ENCODE measurements around the gene ARF5. TPM values are rescaled to one million over a fixed set of nuclear protein-coding genes. Genes with fewer than 3 reads are reported as not detected.

Gene ARF5
- total RNA-seq, 1 experiment from 2014 or later, result 210 TPM

DNA sequence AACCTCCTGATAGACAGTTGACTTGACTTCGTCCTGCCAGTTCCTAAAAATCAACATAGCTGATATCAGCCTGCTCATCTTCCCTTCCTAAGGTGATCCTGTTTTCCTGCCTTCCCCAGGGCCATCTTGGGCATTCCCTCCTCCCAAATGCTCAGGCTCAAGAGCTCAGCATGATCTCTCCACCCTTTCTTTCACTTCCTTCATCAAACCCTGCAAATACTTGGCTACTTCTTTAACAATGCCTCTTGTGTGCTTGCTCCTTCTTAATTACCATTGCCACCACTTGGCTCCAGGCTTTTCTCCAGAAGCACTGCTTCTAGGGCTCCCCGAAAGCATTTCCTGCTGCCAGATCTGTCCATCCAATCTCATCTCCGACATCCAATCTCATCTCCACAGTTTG, 12.7 kb downstream of the ARF5 start:
- H3K36me3 ChIP-seq (replicated peaks; ENCODE audit: control insufficient read depth, insufficient read depth, low read length), result no peaks in the 10 kb centered on the region
- DNase-seq, result peak; percentile 36
- H3K4me3 ChIP-seq (ENCODE audit: insufficient read depth, low read depth, low read length), result no peak overlapping the region
- H3K27me3 ChIP-seq (ENCODE audit: control insufficient read depth, insufficient read depth, low read length), result no peaks in the 10 kb centered on the region

GRCh38 chr7:127608446-127608845, 20.2 kb downstream of the ARF5 start:
- no peak for DNase-seq
- Histone ChIP-seq H3K27me3 (ENCODE audit: control insufficient read depth, insufficient read depth, low read length) (peaks cover under 1% of the 10 kb centered on the region; the same call in 1 of the 2 replicates), H3K4me3 (ENCODE audit: insufficient read depth, low read depth, low read length) (no peak overlapping the region), H3K36me3 (replicated peaks; ENCODE audit: control insufficient read depth, insufficient read depth, low read length) (no peaks in the 10 kb centered on the region)

- Histone ChIP-seq H3K4me3 (ENCODE audit: insufficient read depth, low read depth, low read length) (no peak overlapping the region), H3K27me3 (ENCODE audit: control insufficient read depth, insufficient read depth, low read length) (peaks cover 2% of the 10 kb centered on the region; the same call in 1 of the 2 replicates), H3K36me3 (replicated peaks; ENCODE audit: control insufficient read depth, insufficient read depth, low read length) (no peaks in the 10 kb centered on the region)
- peak; percentile 9 for DNase-seq
These were observed 21.1 kb downstream of the ARF5 start for GRCh38 chr7:127609297-127609696.

GRCh38 chr7:127612263-127612662, 24.1 kb downstream of the ARF5 start:
- Histone ChIP-seq H3K36me3 (replicated peaks; ENCODE audit: control insufficient read depth, insufficient read depth, low read length) (no peaks in the 10 kb centered on the region), H3K27me3 (ENCODE audit: control insufficient read depth, insufficient read depth, low read length) (peaks cover 12% of the 10 kb centered on the region), H3K4me3 (ENCODE audit: insufficient read depth, low read depth, low read length) (no peak overlapping the region)
- DNase-seq, result no peak

DNA sequence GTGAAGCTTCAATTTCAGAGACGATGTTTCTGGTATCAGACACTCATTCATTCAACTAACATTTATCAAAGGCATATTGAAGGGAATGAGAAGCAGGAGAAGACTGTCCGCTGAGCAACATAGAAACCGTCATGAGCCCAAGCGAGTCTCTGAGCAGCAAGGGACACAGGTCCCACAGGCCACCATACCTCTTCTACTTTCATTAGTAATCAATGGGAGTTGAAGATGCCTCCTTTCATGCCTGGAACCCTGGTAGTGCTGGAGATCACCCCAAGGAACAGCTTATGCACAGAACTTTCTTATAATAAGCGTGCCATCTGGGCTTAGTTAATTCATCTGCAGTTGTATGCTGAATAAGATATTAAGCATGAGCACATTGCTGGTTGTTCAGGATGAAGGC, 28.5 kb downstream of the ARF5 start:
- Histone ChIP-seq H3K27me3 (ENCODE audit: control insufficient read depth, insufficient read depth, low read length) (peaks cover 48% of the 10 kb centered on the region), H3K36me3 (replicated peaks; ENCODE audit: control insufficient read depth, insufficient read depth, low read length) (no peaks in the 10 kb centered on the region), H3K4me3 (ENCODE audit: insufficient read depth, low read depth, low read length) (no peak overlapping the region)
- DNase-seq, result no peak

DNA sequence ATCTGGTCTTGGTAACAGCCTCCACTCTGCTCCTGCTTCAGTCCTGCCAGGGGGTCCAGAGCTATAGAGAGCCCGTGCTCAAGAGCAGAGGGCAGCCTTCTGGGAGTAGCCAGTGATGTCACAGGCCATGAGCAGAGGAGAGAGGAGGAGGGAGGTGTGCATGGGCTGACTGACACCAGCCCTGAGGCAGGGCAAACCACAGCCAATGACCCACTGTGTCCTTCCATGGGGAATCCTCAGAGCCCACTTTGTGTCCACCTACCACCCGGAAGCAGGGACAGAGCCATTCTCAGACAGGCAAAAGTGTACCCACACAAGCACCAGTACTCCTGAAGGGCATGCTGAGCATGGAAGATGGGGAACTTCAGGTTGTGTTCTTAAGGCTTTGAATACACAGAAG, 29.8 kb downstream of the ARF5 start, which contains the start of gene PAX4:
Gene PAX4 (minus strand): TSS at position 101 of the 400 bp plus-strand sequence. CDS start 2,214 bp downstream, outside the sequence.
- H3K36me3 ChIP-seq (replicated peaks; ENCODE audit: control insufficient read depth, insufficient read depth, low read length), result no peaks in the 10 kb centered on the region
- no peak within 1 kb of the TSS for H3K4me3 ChIP-seq (ENCODE audit: insufficient read depth, low read depth, low read length)
- DNase-seq, result no peak
- peaks cover 48% of the 10 kb centered on the region for H3K27me3 ChIP-seq (ENCODE audit: control insufficient read depth, insufficient read depth, low read length)

DNA sequence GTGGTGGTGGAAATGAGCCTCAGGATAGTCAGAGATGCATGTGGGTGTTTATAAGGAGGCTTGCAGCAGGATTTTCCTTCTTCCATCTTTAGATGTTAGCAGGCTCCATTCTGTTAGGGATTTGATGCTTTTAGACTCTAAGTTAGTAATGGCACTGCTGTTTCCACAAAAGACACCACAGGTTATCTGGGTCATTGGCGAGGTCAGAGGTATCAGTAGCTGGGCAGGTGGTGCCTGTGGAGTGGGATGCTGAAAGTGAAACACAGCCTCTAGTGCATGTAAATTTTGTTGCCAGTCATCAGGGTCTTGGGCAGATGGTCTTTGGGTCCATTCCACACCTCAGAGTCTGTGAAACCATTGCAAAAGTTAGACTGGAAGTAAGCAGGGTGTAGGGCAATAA, 30.6 kb downstream of the ARF5 start:
- no peak for DNase-seq
- H3K27me3 ChIP-seq (ENCODE audit: control insufficient read depth, insufficient read depth, low read length), result peaks cover 46% of the 10 kb centered on the region
- no peak overlapping the region for H3K4me3 ChIP-seq (ENCODE audit: insufficient read depth, low read depth, low read length)
- H3K36me3 ChIP-seq (replicated peaks; ENCODE audit: control insufficient read depth, insufficient read depth, low read length), result no peaks in the 10 kb centered on the region

DNA sequence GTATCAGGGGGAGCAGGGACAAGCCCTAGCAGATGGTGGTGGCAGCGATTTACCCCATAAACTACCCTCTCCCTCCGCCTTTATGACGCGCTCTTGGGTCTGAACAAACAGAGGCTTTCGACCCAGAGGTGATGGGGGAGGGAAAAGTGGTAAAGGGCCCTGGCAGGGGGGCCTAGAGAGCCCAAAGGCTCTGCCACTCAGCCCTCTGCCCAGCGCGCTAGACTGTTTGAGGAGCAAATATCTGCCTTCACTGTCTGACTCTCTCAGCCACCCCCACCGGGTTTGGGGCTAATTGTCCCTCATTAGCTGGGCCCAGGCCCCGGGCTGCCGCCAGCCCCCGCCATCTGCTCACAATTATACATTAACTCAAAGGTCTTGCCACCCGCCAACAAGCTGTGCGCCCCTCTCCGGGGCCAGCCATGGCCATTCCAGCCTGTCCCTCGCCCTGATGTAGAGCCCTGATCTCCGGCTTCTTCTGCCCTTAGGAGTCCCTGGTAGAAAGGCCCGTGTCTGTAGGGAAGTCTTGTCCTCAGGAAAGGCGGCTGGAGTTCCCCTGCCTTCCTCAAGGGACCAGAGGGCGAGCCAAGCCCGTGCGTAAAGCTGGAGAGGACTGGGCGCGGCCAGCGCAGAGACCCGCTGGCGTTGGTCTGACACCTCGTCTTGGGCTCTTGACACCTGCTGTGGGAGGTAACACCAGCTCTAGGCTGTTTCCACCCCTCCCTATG, 31.6 kb downstream of the ARF5 start:
- no peaks in the 10 kb centered on the region for H3K36me3 ChIP-seq (replicated peaks; ENCODE audit: control insufficient read depth, insufficient read depth, low read length)
- peaks cover 46% of the 10 kb centered on the region for H3K27me3 ChIP-seq (ENCODE audit: control insufficient read depth, insufficient read depth, low read length)
- H3K4me3 ChIP-seq (ENCODE audit: insufficient read depth, low read depth, low read length), result peak overlapping the region; percentile 67
- DNase-seq, result peak; percentile 87

DNA sequence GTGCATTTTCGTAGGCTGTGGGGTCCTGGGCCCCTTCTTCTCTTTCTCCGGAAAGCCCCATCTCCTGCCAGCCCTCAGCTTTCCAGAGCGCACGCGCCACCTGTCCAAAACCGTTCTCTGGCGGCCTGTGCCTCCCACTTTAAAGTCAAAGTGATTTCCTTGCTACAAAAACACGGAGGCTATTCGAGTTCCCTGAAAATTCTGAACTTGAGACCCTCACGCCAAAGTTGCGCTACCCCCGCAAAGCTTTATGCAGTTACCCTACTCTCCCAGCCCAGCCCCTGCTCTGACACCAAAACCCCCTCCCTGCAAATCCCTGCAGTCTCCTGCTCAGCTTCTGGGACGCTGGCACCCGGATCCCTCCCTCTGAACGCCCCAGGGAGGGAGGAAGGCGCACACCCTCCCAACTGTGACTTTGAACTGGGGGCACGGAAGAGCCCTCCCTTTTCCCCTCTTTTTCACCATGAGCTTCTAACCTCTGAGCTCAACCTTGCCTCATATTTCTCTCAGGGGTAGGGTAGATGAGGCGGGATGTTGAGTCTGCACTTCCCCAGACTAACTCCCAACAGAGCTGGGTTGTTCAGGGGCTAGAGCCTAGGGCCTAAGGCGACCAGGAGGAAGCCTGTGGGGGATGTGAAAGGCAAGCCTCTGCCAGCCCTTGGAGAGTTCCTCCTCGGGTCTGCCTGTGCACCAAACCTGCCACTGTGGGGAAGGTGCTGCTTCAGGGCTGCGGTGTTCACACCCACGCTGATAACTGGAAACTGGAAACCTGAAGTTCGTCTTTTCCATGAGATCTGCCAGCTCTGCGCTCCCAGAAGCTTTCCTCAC, 32.4 kb downstream of the ARF5 start:
- peak overlapping the region; percentile 67 for H3K4me3 ChIP-seq (ENCODE audit: insufficient read depth, low read depth, low read length)
- H3K27me3 ChIP-seq (ENCODE audit: control insufficient read depth, insufficient read depth, low read length), result peaks cover 44% of the 10 kb centered on the region
- peak; percentile 66 for DNase-seq
- H3K36me3 ChIP-seq (replicated peaks; ENCODE audit: control insufficient read depth, insufficient read depth, low read length), result no peaks in the 10 kb centered on the region

DNA sequence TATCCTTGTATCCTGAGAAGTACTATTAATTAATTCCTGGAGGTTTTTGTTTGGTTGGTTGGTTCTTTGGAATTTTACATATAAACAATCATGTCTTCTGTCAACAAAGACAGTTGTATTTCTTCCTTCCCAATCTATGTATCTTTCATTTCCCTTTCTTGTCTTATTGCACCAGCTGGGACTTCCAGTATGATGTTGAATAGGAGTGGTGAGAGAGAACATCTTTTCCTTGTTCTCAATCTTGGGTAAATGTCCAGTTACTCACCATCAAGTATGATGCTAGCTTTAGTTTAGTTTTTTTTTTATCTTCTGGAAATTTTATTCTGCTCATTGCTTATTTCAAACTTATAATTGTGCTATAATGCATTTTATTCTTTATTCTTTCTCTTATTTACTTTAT, 37.1 kb downstream of the ARF5 start:
- Histone ChIP-seq H3K36me3 (replicated peaks; ENCODE audit: control insufficient read depth, insufficient read depth, low read length) (no peaks in the 10 kb centered on the region), H3K4me3 (ENCODE audit: insufficient read depth, low read depth, low read length) (no peak overlapping the region), H3K27me3 (ENCODE audit: control insufficient read depth, insufficient read depth, low read length) (peaks cover 5% of the 10 kb centered on the region)
- no peak for DNase-seq

GRCh38 chr7:127628445-127628844, 40.2 kb downstream of the ARF5 start:
- H3K36me3 ChIP-seq (replicated peaks; ENCODE audit: control insufficient read depth, insufficient read depth, low read length), result no peaks in the 10 kb centered on the region
- H3K4me3 ChIP-seq (ENCODE audit: insufficient read depth, low read depth, low read length), result no peak overlapping the region
- peaks cover 2% of the 10 kb centered on the region; the same call in 1 of the 2 replicates for H3K27me3 ChIP-seq (ENCODE audit: control insufficient read depth, insufficient read depth, low read length)
- peak; percentile 59 for DNase-seq

DNA sequence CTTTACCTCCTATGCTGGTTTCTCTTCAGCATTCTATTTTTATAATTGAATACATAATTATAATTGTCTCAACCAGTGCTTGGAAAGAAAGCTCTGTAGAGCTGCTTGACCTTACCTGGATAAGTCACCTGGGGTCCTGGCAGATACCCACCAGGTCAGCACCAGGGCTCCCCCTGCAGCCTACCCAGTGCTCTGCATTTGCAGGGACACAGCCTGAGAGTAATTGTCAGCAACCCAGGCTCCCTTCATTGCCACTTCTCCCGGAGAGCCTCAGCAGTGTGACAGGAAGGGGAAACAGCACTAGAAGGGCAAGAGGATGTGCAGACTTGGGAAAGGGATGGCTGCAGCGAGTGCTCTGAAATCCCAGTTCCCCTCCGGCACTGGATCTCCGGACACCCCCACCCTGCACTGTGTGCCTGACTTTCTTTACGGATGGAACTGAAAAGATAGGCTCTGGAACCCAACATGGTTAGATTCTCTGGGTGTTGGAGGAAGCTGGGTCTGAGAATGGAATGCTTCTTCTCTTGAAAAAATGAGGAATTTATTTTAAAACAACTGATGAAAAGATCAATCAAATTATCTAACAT, 41.1 kb downstream of the ARF5 start:
- DNase-seq, result peak; percentile 86
- Histone ChIP-seq H3K27me3 (ENCODE audit: control insufficient read depth, insufficient read depth, low read length) (peaks cover 2% of the 10 kb centered on the region; the same call in 1 of the 2 replicates), H3K36me3 (replicated peaks; ENCODE audit: control insufficient read depth, insufficient read depth, low read length) (no peaks in the 10 kb centered on the region), H3K4me3 (ENCODE audit: insufficient read depth, low read depth, low read length) (no peak overlapping the region)

- DNase-seq, result no peak
- H3K27me3 ChIP-seq (ENCODE audit: control insufficient read depth, insufficient read depth, low read length), result peaks cover 2% of the 10 kb centered on the region; the same call in 1 of the 2 replicates
These were observed 44.2 kb downstream of the ARF5 start for GRCh38 chr7:127632276-127632910.

GRCh38 chr7:127635659-127636285, 47.6 kb downstream of the ARF5 start:
- Histone ChIP-seq H3K4me3 (ENCODE audit: insufficient read depth, low read depth, low read length) (no peak overlapping the region), H3K36me3 (replicated peaks; ENCODE audit: control insufficient read depth, insufficient read depth, low read length) (no peaks in the 10 kb centered on the region), H3K27me3 (ENCODE audit: control insufficient read depth, insufficient read depth, low read length) (peaks cover 2% of the 10 kb centered on the region; the same call in 1 of the 2 replicates)
- DNase-seq, result no peak

More at GRCh38 chr7:127632276-127632910, 44.2 kb downstream of the ARF5 start:
- Histone ChIP-seq H3K36me3 (replicated peaks; ENCODE audit: control insufficient read depth, insufficient read depth, low read length) (no peaks in the 10 kb centered on the region), H3K4me3 (ENCODE audit: insufficient read depth, low read depth, low read length) (no peak overlapping the region)
